ENCODE measurements around the gene DHRSX. TPM values are rescaled to one million over a fixed set of nuclear protein-coding genes. Genes with fewer than 3 reads are reported as not detected.

The DHRSX gene
- total and polyA plus RNA-seq, 2 of the 8 experiments (the other 6 are each of a cell fraction or from before 2014, with no cell fraction given), result 35.1 to 43.4 TPM

- H3K14ac ChIP-seq (ENCODE audit: insufficient read length), result no peak overlapping the region
- no peaks in the 10 kb centered on the region for H3K27me3 ChIP-seq (replicated peaks in 1 of 4; ENCODE audit: control insufficient read depth in 3 of 4, extremely low read depth in 1 of 4, insufficient read depth in 3 of 4, low read length in 3 of 4)
- no peak overlapping the region for H4K91ac ChIP-seq (replicated peaks; ENCODE audit: insufficient read length, low read length)
- CTCF ChIA-PET (ENCODE audit: partially characterized antibody), result no interaction called here
- no peak overlapping the region for H3K27ac ChIP-seq (ENCODE audit: low read depth, low read length)
- no peaks in the 10 kb centered on the region for H3K79me2 ChIP-seq (ENCODE audit: control insufficient read depth in 1 of 2, insufficient read depth in 2 of 2, low read length in 2 of 2)
- H3K4me3 ChIP-seq (ENCODE audit: extremely low read depth in 1 of 4, insufficient read depth in 2 of 4, low read depth in 3 of 4, low read length in 4 of 4), result no peak overlapping the region
- no peak for DNase-seq (ENCODE audit: low read depth in 1 of 2, low spot score in 2 of 2)
- WGBS, 2 experiments (ENCODE audit: extremely low coverage in 1 of 2, insufficient coverage in 1 of 2, insufficient read length in 1 of 2, insufficient replicate concordance in 2 of 2, low coverage in 1 of 2, low lambda C conversion rate in 2 of 2, missing lambda C conversion rate in 1 of 2), result 83% methylated on average over 8 of the region's 8 CpGs; no CpG with 5 or more reads in 1 of the 2 experiments
- H3K23ac ChIP-seq (ENCODE audit: insufficient read length), result no peak overlapping the region
- no peaks in the 10 kb centered on the region for H3K36me3 ChIP-seq (ENCODE audit: control insufficient read depth in 2 of 4, insufficient read depth in 4 of 4, low read length in 3 of 4)
- H2BK20ac ChIP-seq (ENCODE audit: low read length), result no peak overlapping the region
- no peak overlapping the region for H3K56ac ChIP-seq (replicated peaks; ENCODE audit: insufficient read length, low read depth, low read length)
- FAIRE-seq, result no peak
- no peak overlapping the region; the same call in 1 of the 2 replicates for H4K8ac ChIP-seq (ENCODE audit: extremely low read depth, insufficient read depth, low read length)
- no peak overlapping the region for H3K4ac ChIP-seq (replicated peaks; ENCODE audit: insufficient read length, low read depth, low read length)
- H3K23me2 ChIP-seq (ENCODE audit: low read depth, low read length), result no peaks in the 10 kb centered on the region
- H3K4me2 ChIP-seq (ENCODE audit: insufficient read depth in 1 of 2, low read depth in 2 of 2, low read length in 2 of 2), result no peak overlapping the region
- H3K79me1 ChIP-seq (ENCODE audit: low read depth, low read length), result no peaks in the 10 kb centered on the region
- H3K9ac ChIP-seq (replicated peaks in 1 of 4; ENCODE audit: extremely low read depth in 1 of 4, low read depth in 3 of 4, low read length in 3 of 4), result no peak overlapping the region
- H3K18ac ChIP-seq (ENCODE audit: extremely low read depth, low read length), result no peak overlapping the region; the same call in 1 of the 2 replicates
- no peak overlapping the region for H2BK12ac ChIP-seq (ENCODE audit: low read depth, low read length)
- H3K9me3 ChIP-seq (ENCODE audit: insufficient read depth in 2 of 2, low read depth in 1 of 2, low read length in 1 of 2), result no peaks in the 10 kb centered on the region
- H2BK5ac ChIP-seq (ENCODE audit: low read depth, low read length), result no peak overlapping the region
- H2BK120ac ChIP-seq (replicated peaks; ENCODE audit: low read depth, low read length), result no peak overlapping the region
- no peak overlapping the region for H4K5ac ChIP-seq (ENCODE audit: insufficient read length, low read depth, low read length)
- no peaks in the 10 kb centered on the region for H3K4me1 ChIP-seq (replicated peaks in 1 of 4; ENCODE audit: control insufficient read depth in 3 of 4, insufficient read depth in 4 of 4, low read length in 3 of 4)
- no peaks in the 10 kb centered on the region for H4K20me1 ChIP-seq (replicated peaks in 1 of 2; ENCODE audit: control insufficient read depth in 1 of 2, insufficient read depth in 2 of 2, low read length in 2 of 2)
- no peak overlapping the region for H2AFZ ChIP-seq (ENCODE audit: low read length)
- no peak overlapping the region for H2BK15ac ChIP-seq (ENCODE audit: low read length)
- no peak overlapping the region; the same call in 1 of the 2 replicates for H2AK5ac ChIP-seq (ENCODE audit: low read depth, low read length)
- POLR2A ChIA-PET (ENCODE audit: partially characterized antibody), result no interaction called here
- TF ChIP-seq HDAC2 (IDR thresholded peaks at IDR 0.05; ENCODE audit: borderline replicate concordance in 1 of 2, low read depth in 2 of 2, low read length in 2 of 2), result no peak
- no peak for TF ChIP-seq RNF2 (IDR thresholded peaks at IDR 0.05; ENCODE audit: borderline replicate concordance, low read depth, low read length, missing control alignments, poor library complexity, severe bottlenecking)
- no peak for TF ChIP-seq CEBPB (IDR thresholded peaks at IDR 0.05; ENCODE audit: low read depth, low read length)
- no peak for TF ChIP-seq CBX8 (IDR thresholded peaks at IDR 0.05; ENCODE audit: borderline replicate concordance, low read depth, low read length)
- TF ChIP-seq KDM4A (IDR thresholded peaks at IDR 0.05; ENCODE audit: low read depth, low read length, severe bottlenecking), result no peak
- TF ChIP-seq SIN3A (conservative IDR thresholded peaks at IDR 0.05 in 1 of 2, IDR thresholded peaks at IDR 0.05 in 1 of 2; ENCODE audit: low read depth in 1 of 2, low read length in 2 of 2), result no peak
Observed at GRCh38 chrX:2324151-2324550, 176.6 kb downstream of the DHRSX start.
